Esophagus squamous epithelium (tissue), 4 donors: ENCODE results near the gene FOXQ1.

ENCODE experiments used
- CTCF ChIP-seq, 6 experiments: fragments of 450-650 bp in 4 of 6; fragments of 200-600 bp in 2 of 6; sonication (generic) in 2 of 6; IDR thresholded peaks; one replicate each; pipeline ENCODE4 v1.5.1; 2016 to 2019; ENCODE audit warnings: antibody characterized with exemption in 6 of 6, mild to moderate bottlenecking in 4 of 6, moderate library complexity in 4 of 6
- POLR2A ChIP-seq, 4 donors: fragments of 450-650 bp; IDR thresholded peaks; one replicate each; pipeline ENCODE4 v1.6.1; 2017; ENCODE audit warnings: antibody characterized with exemption in 4 of 4, mild to moderate bottlenecking in 4 of 4, moderate library complexity in 3 of 4

DNA sequence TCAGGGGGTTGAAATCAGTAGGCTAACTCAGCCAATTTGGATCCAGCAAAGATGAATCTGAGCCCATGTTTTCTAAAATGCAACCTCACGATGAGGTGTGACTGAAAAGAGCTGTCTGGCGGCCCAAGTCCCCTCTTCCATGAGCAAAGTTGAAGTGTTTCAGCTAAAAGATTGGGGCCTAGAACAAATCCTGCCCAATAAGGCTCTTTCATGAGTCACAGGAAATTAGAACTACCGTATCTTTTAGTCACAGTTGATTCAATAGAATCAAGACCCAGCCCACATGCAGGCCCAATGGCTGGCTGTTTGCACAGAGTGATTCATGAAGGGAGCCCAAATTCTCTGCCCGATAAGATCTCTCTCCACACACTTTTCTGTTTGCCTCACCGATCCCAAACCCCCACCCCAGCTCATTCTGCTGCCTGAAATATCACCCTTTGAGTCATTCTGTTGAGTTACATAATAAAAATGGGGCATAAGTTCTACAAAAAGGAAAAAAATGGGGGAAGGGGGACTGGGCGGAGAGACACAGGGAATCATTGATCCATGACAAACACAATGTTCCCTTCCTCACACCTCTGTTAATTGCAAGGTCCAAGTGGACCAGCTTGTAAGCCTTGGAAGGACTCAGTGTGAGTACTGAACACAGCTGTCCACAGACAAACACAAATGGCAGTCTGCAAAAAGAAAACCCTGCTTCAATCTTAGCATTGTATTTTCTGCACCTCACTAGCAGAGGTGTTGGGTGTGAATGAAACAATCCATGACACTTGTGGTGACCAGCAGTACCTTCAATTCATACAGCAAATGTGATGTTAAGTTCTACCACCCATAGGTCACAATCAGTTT, 13.8 kb downstream of the FOXQ1 start:
- TF ChIP-seq CTCF (IDR thresholded peaks at IDR 0.05) (no peak), POLR2A (IDR thresholded peaks at IDR 0.05) (no peak)
